ENCODE measurements around the gene PLD5. TPM values are rescaled to one million over a fixed set of nuclear protein-coding genes. Genes with fewer than 3 reads are reported as not detected.

PLD5 gene
- polyA plus RNA-seq, 1 of the 3 experiments (the other 2 are of a cell fraction): 0.08 TPM

GRCh38 chr1:242178924-242179708, 345.4 kb downstream of the PLD5 start:
- Histone ChIP-seq H3K27me3 (ENCODE audit: insufficient read depth) (no peaks in the 10 kb centered on the region), H3F3A (replicated peaks; ENCODE audit: insufficient read depth) (no peaks in the 10 kb centered on the region), H3K4me3 (ENCODE audit: low read depth in 2 of 2, low read length in 1 of 2) (no peak overlapping the region), H4K20me1 (ENCODE audit: insufficient read depth) (no peaks in the 10 kb centered on the region), H3K36me3 (replicated peaks in 1 of 2; ENCODE audit: control insufficient read depth in 1 of 2, insufficient read depth in 2 of 2, low read length in 1 of 2) (no peaks in the 10 kb centered on the region), H3K9me3 (peaks cover 8% of the 10 kb centered on the region), H2AFZ (ENCODE audit: low read depth) (no peak overlapping the region), H3K79me2 (ENCODE audit: insufficient read depth) (no peaks in the 10 kb centered on the region), H3K9ac (no peak overlapping the region), H3K9me2 (no peaks in the 10 kb centered on the region), H3K27ac (ENCODE audit: low read depth in 2 of 2, low read length in 1 of 2) (no peak overlapping the region), H3K4me2 (no peak overlapping the region), H3K4me1 (ENCODE audit: control insufficient read depth in 1 of 2, insufficient read depth in 2 of 2, low read depth in 1 of 2, low read length in 1 of 2) (peaks cover 0 to 2% of the 10 kb centered on the region in 2 experiments; a peak in 1 of 4 replicates)
- DNase-seq: no peak
- ChIA-PET CTCF (interaction anchor here (1.3 kb wide), 1 partner anchor 11 kb away, joined by 5 read pairs; no protein-coding TSS in a partner anchor), POLR2A (no interaction called here)
- TF ChIP-seq TCF12 (IDR thresholded peaks at IDR 0.05): no peak
- WGBS (ENCODE audit: low lambda C conversion rate): 38% methylated on average over 8 of the region's 8 CpGs

- Histone ChIP-seq H3K4me3 (ENCODE audit: low read depth in 2 of 2, low read length in 1 of 2) (no peak overlapping the region), H3K4me1 (ENCODE audit: control insufficient read depth in 1 of 2, insufficient read depth in 2 of 2, low read depth in 1 of 2, low read length in 1 of 2) (peaks cover 0 to 2% of the 10 kb centered on the region in 2 experiments; a peak in 1 of 4 replicates), H3K79me2 (ENCODE audit: insufficient read depth) (no peaks in the 10 kb centered on the region), H3K27me3 (ENCODE audit: insufficient read depth) (no peaks in the 10 kb centered on the region), H3K9me2 (no peaks in the 10 kb centered on the region), H3F3A (replicated peaks; ENCODE audit: insufficient read depth) (no peaks in the 10 kb centered on the region), H4K20me1 (ENCODE audit: insufficient read depth) (no peaks in the 10 kb centered on the region), H2AFZ (ENCODE audit: low read depth) (no peak overlapping the region), H3K36me3 (replicated peaks in 1 of 2; ENCODE audit: control insufficient read depth in 1 of 2, insufficient read depth in 2 of 2, low read length in 1 of 2) (no peaks in the 10 kb centered on the region), H3K9ac (no peak overlapping the region), H3K27ac (ENCODE audit: low read depth in 2 of 2, low read length in 1 of 2) (no peak overlapping the region), H3K4me2 (no peak overlapping the region), H3K9me3 (peaks cover 8% of the 10 kb centered on the region; the same call in 1 of the 2 replicates)
- CTCF ChIA-PET: interaction anchor here (1.3 kb wide), 1 partner anchor 11 kb away, joined by 5 read pairs; no protein-coding TSS in a partner anchor
- POLR2A ChIA-PET: no interaction called here
- TF ChIP-seq CTCF (IDR thresholded peaks at IDR 0.05) (no peak), ZBTB33 (IDR thresholded peaks at IDR 0.05; ENCODE audit: borderline replicate concordance, low read depth) (no peak), YY1 (IDR thresholded peaks at IDR 0.05; ENCODE audit: low read depth) (no peak), FOXJ3 (CRISPR knock-in tag; IDR thresholded peaks at IDR 0.05) (no peak), USF1 (IDR thresholded peaks at IDR 0.05; ENCODE audit: borderline replicate concordance, low read depth) (no peak), TAF1 (IDR thresholded peaks at IDR 0.05; ENCODE audit: borderline replicate concordance, low read depth, low read length) (no peak), RXRA (IDR thresholded peaks at IDR 0.05; ENCODE audit: borderline replicate concordance, low read depth) (no peak), FOXM1 (IDR thresholded peaks at IDR 0.05; ENCODE audit: low read depth) (no peak)
- WGBS (ENCODE audit: low lambda C conversion rate): 30% methylated on average over 2 of the region's 2 CpGs
- DNase-seq: no peak
Observed at GRCh38 chr1:242178436-242178835, 346.1 kb downstream of the PLD5 start.
